Left ventricle myocardium superior (tissue), 1 donor: Measurements from ENCODE around the gene DENND1A. TPM values are rescaled to one million over a fixed set of nuclear protein-coding genes. Genes with fewer than 3 reads are reported as not detected.
"Not testable (repeated sequence)": the region's sequence is repeated elsewhere in the genome, so short reads cannot be mapped to it uniquely, and the experiment has no call there.

Experiments
- ATAC-seq: fragments of 200-7000 bp; cut with Tn5 transposase; one replicate; pipeline ENCODE4 v1.9.1; 2020; ENCODE audit warnings: mild to moderate bottlenecking, moderate library complexity
- DNase-seq: peaks from one replicate; pipeline ENCODE4 v3.0.0-alpha.2; 2020
- intact Hi-C: fragments of 100-400 bp; cut with micrococcal nuclease; formaldehyde crosslinking; loops from one replicate; pipeline ENCODE4 v1.11.0; 2022
- microRNA-seq: library from miRNA; unstranded; fragments of <30 nt; microRNA quantifications from one replicate; pipeline ENCODE4 v1.2.0, GENCODE V29; 2020; ENCODE audit warnings: borderline number of aligned reads
- total RNA-seq: library from RNA; stranded (reverse); fragmentation: NEBNext Ultra II Directional; extraction: Animal tissue kit (Norgen Biotek cat#: 25700); gene quantifications from one replicate; pipeline ENCODE4 v1.2.1, GENCODE V29; 2021
- donor health status: DM: no; HTN: yes; CAD: no; lungs with severe emphysema.

DENND1A gene
- total RNA-seq, 1 donor from 2014 or later, result 12.9 TPM

- DNase-seq (no peak), ATAC-seq (no peak)
- intact Hi-C loops, result no loop called here
Observed at GRCh38 chr9:123343443-123344191, 586.3 kb downstream of the DENND1A start.

GRCh38 chr9:123342247-123342646 lies 587.7 kb downstream of the DENND1A start:
- no peak for DNase-seq
- intact Hi-C loops, result no loop called here
- no peak for ATAC-seq

- ATAC-seq (no peak), DNase-seq (no peak)
- intact Hi-C loops, result no loop called here
Observed at GRCh38 chr9:123341816-123342215, 588.1 kb downstream of the DENND1A start.

DNA sequence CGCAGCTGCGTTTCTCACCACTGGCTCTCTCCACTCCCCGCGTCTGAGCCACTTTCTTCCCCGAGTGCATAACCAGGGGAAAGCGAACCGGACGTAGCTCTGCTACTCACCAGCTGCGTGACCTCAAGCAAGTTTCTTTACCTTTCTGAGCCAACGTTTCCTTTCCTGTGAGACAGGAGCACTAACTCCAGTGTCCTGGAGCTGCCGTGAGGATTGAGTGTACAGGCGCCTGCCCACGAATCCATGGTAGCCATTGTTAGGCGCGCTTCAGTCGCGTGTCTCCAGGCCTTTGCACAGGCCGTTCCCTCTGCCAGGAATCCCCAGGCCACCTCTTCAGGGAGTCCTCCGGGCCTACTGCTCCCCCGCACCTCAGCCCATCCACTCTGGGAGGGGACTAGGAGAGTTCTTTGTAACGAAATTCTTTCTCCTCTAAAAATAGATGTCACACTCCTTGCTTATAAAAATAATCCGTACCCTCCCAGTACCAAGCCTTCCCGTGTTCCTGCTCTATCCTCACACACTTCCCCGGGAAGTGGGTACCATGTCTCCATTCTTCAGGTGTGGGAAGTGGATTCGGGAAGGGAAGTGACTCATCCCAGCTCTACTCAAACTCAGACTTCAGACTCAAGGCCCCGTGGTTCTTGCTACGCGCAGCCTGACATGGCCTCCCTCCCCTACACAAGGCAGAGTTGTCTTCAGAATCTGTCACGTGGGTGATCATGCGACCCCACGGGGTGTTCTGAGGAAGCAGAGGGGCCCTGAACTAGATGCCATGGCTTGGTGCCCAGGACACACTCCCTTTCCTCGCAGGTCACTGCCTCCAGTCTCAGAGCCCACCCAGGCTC lies 590.0 kb downstream of the DENND1A start:
- ATAC-seq (peak; percentile 82), DNase-seq (peak; percentile 70)
- intact Hi-C loops, result no loop called here

- intact Hi-C loops, result no loop called here
- DNase-seq (peak; percentile 61), ATAC-seq (peak; percentile 78)
Observed at GRCh38 chr9:123338710-123339665, 590.9 kb downstream of the DENND1A start.

GRCh38 chr9:123337971-123338370 lies 592.0 kb downstream of the DENND1A start:
- no peak for ATAC-seq
- intact Hi-C loops, result no loop called here

GRCh38 chr9:123336959-123337358 lies 593.0 kb downstream of the DENND1A start:
- intact Hi-C loops, result no loop called here
- ATAC-seq, result no peak
- DNase-seq, result no peak

More at GRCh38 chr9:123337971-123338370, 592.0 kb downstream of the DENND1A start:
- DNase-seq, result no peak

GRCh38 chr9:123336449-123336848 lies 593.5 kb downstream of the DENND1A start:
- DNase-seq (no peak), ATAC-seq (no peak)
- intact Hi-C loops, result no loop called here

DNA sequence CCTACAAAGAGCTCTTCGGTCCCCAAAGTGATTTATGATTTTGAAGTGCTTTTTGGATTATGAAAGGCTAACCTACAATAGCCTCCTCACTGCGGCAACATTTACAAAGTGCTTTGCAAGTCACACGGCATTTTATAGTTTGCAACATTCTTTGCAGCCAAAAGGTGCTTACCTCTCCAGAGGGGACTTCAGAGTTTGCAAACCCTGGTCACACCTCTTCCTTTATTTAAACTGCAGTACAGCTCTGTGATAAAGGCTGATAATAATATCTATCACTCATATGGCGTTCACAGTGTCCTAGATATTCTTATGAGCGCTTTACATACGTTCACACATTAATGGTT lies 594.0 kb downstream of the DENND1A start:
- ATAC-seq, result no peak
- intact Hi-C loops, result no loop called here
- no peak for DNase-seq

- DNase-seq, result no peak
- intact Hi-C loops, result no loop called here
- no peak for ATAC-seq
Observed at GRCh38 chr9:123335193-123335985, 594.5 kb downstream of the DENND1A start.

GRCh38 chr9:123334639-123335038 lies 595.3 kb downstream of the DENND1A start:
- intact Hi-C loops, result no loop called here
- DNase-seq (no peak), ATAC-seq (no peak)

- ATAC-seq, intact Hi-C loops, DNase-seq: not testable (repeated sequence)
Observed at GRCh38 chr9:123333058-123333669, 596.8 kb downstream of the DENND1A start.

GRCh38 chr9:123331346-123332060 lies 598.4 kb downstream of the DENND1A start:
- ATAC-seq (no peak), DNase-seq (no peak)
- intact Hi-C loops, result no loop called here

Small RNA genes within 50 kb of the gene (microRNA-seq; reads per million reads assigned to microRNA genes)
- gene MIR601, result not detected
- gene MIR7150, result not detected

Other genes with a start within 250 kb of the DENND1A start
- not detected for gene LHX2, start 81.6 kb upstream of the DENND1A start, total RNA-seq